Liver (tissue), 9 donors: ENCODE data around the gene GATA5. TPM values are rescaled to one million over a fixed set of nuclear protein-coding genes. Genes with fewer than 3 reads are reported as not detected.

ENCODE experiments used
- DNase-seq: peaks from one replicate; pipeline ENCODE4 v3.0.0-alpha.2; 2017; ENCODE audit warnings: low spot score
- H3K27ac ChIP-seq, 2 donors: one replicate each; pipeline ENCODE4 v1.7.0; 2013; ENCODE audit warnings: inconsistent platforms in 2 of 2, low read length in 2 of 2, control low read depth in 1 of 2, low read depth in 1 of 2, mild to moderate bottlenecking in 1 of 2
- H3K27me3 ChIP-seq, 4 donors: one replicate each; pipeline versions ENCODE4 v1.6.1 to v1.7.0; 2013; ENCODE audit warnings: low read length in 3 of 4, inconsistent platforms in 1 of 4, mild to moderate bottlenecking in 1 of 4, moderate library complexity in 1 of 4; ENCODE audit not compliant: control insufficient read depth in 4 of 4, insufficient read depth in 4 of 4
- H3K36me3 ChIP-seq, 4 donors: one replicate each; pipeline versions ENCODE4 v1.6.1 to v1.7.0; 2013; ENCODE audit warnings: low read length in 3 of 4, mild to moderate bottlenecking in 3 of 4, low read depth in 1 of 4, moderate library complexity in 1 of 4; ENCODE audit not compliant: control insufficient read depth in 4 of 4, insufficient read depth in 3 of 4
- H3K4me1 ChIP-seq, 4 donors: one replicate each; pipeline versions ENCODE4 v1.6.1 to v1.7.0; 2013; ENCODE audit warnings: low read length in 3 of 4, mild to moderate bottlenecking in 3 of 4, moderate library complexity in 1 of 4; ENCODE audit not compliant: control insufficient read depth in 4 of 4, insufficient read depth in 4 of 4
- H3K4me3 ChIP-seq, 3 donors: one replicate each; pipeline versions ENCODE4 v1.6.1 to v1.7.0; 2013; ENCODE audit warnings: low read length in 3 of 3, control low read depth in 1 of 3, low read depth in 1 of 3, mild to moderate bottlenecking in 1 of 3
- H3K9ac ChIP-seq, 2 donors: one replicate each; pipeline ENCODE4 v1.7.0; 2013; ENCODE audit warnings: low read length in 2 of 2, mild to moderate bottlenecking in 2 of 2, moderate library complexity in 2 of 2, control low read depth in 1 of 2, low read depth in 1 of 2
- H3K9me3 ChIP-seq, 4 donors: one replicate each; pipeline versions ENCODE4 v1.6.1 to v1.7.0; 2013; ENCODE audit warnings: low read length in 3 of 4; ENCODE audit not compliant: control insufficient read depth in 4 of 4
- FOXA1 ChIP-seq: IDR thresholded peaks from 2 replicates; pipeline ENCODE4 v1.6.1; 2016; ENCODE audit warnings: antibody characterized with exemption
- FOXA2 ChIP-seq: IDR thresholded peaks from 2 replicates; pipeline ENCODE4 v1.6.1; 2016; ENCODE audit warnings: antibody characterized with exemption
- HNF4A ChIP-seq, 2 donors: conservative IDR thresholded peaks; 2 replicates each; pipeline ENCODE4 v1.6.1; 2016; ENCODE audit warnings: antibody characterized with exemption in 2 of 2, mild to moderate bottlenecking in 2 of 2
- HNF4G ChIP-seq: IDR thresholded peaks from 2 replicates; pipeline ENCODE4 v1.6.1; 2016; ENCODE audit warnings: antibody characterized with exemption
- JUND ChIP-seq, 2 donors: IDR thresholded peaks; 2 replicates each; pipeline ENCODE4 v1.6.1; 2016; ENCODE audit warnings: antibody characterized with exemption in 2 of 2
- RAD21 ChIP-seq, 2 donors: IDR thresholded peaks; 2 replicates each; pipeline ENCODE4 v1.6.1; 2016; ENCODE audit warnings: antibody characterized with exemption in 2 of 2, mild to moderate bottlenecking in 2 of 2
- RXRA ChIP-seq, 2 donors: IDR thresholded peaks; 2 replicates each; pipeline ENCODE4 v1.6.1; 2017 to 2018; ENCODE audit warnings: antibody characterized with exemption in 2 of 2, mild to moderate bottlenecking in 1 of 2
- SP1 ChIP-seq: IDR thresholded peaks from 2 replicates; pipeline ENCODE4 v1.6.1; 2018; ENCODE audit warnings: antibody characterized with exemption, mild to moderate bottlenecking
- YY1 ChIP-seq: IDR thresholded peaks from 2 replicates; pipeline ENCODE4 v1.6.1; 2016; ENCODE audit warnings: antibody characterized with exemption, mild to moderate bottlenecking
- WGBS: extraction: QIAGEN DNeasy Blood & Tissue Kit; methylation state at CpG from one replicate; pipeline ENCODE4 v1.1.7; 2013; 5-methylcytosine and 5-hydroxymethylcytosine counted together
- polyA plus RNA-seq, 2 donors: library from polyadenylated mRNA; stranded (reverse) in 1 of 2; unstranded in 1 of 2; fragments of 200-250 nt in 1 of 2; fragments of >200 nt in 1 of 2; fragmentation: Nextera tagmentation in 1 of 2; extraction: Ambion mirVana in 1 of 2; gene quantifications; one replicate each; pipeline versions ENCODE4 v1.2.1 to v1.2.3, GENCODE V29; 2013 to 2015
- total RNA-seq, 2 donors: library from RNA; depleted of rRNA; stranded (reverse); fragments of >200 nt; gene quantifications; one replicate each; pipeline ENCODE4 v1.2.3, GENCODE V29; 2014
- TF ChIP-seq, protein P1 (sequence below): fragments of 150-350 bp; IDR thresholded peaks from 2 replicates; pipeline ENCODE4 v1.5.1; 2017; ENCODE audit warnings: improper control_type of control experiment, low read depth, low read length; ENCODE audit not compliant: missing input control
- TF ChIP-seq, protein P2 (sequence below): IDR thresholded peaks from 2 replicates; pipeline ENCODE4 v1.6.1; 2016; ENCODE audit warnings: antibody characterized with exemption
- TF ChIP-seq, protein P3 (sequence below): IDR thresholded peaks from 2 replicates; pipeline ENCODE4 v1.6.1; 2016; ENCODE audit warnings: antibody characterized with exemption, mild to moderate bottlenecking
- TF ChIP-seq, protein P4 (sequence below): IDR thresholded peaks from 2 replicates; pipeline ENCODE4 v1.6.1; 2016; ENCODE audit warnings: antibody characterized with exemption
- donor health status: healthy.
- donor health status: healthy.
- donor health status: healthy.
- donor health status: healthy.
- donor health status: healthy.

Gene GATA5
- total and polyA plus RNA-seq, 4 donors: 0.25 to 6.1 (median 0.34) TPM

DNA sequence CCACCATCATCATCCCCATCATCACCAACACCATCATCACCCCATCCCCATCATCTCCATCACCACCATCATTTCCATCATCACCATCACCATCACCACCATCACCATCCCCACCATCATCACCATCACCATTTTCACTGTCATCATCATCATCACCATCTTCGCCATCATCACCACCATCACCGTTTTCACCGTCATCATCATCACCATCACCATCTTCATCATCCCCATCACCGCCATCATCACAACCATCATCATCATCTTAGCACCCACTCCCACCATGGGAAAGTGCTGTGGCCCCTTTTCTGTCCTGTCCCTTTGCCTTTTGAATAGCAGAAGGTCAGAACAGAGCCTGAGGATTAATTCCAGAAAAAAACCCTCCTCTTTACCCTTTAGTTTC lies 28.5 kb upstream of the GATA5 start:
- no peaks in the 10 kb centered on the region for H3K9me3 ChIP-seq
- no peak overlapping the region for H3K4me3 ChIP-seq
- no peak overlapping the region for H3K9ac ChIP-seq
- peaks cover 0 to 2% (median 0%) of the 10 kb centered on the region in 4 donors for H3K27me3 ChIP-seq
- DNase-seq: no peak
- TF ChIP-seq, protein P1, sequence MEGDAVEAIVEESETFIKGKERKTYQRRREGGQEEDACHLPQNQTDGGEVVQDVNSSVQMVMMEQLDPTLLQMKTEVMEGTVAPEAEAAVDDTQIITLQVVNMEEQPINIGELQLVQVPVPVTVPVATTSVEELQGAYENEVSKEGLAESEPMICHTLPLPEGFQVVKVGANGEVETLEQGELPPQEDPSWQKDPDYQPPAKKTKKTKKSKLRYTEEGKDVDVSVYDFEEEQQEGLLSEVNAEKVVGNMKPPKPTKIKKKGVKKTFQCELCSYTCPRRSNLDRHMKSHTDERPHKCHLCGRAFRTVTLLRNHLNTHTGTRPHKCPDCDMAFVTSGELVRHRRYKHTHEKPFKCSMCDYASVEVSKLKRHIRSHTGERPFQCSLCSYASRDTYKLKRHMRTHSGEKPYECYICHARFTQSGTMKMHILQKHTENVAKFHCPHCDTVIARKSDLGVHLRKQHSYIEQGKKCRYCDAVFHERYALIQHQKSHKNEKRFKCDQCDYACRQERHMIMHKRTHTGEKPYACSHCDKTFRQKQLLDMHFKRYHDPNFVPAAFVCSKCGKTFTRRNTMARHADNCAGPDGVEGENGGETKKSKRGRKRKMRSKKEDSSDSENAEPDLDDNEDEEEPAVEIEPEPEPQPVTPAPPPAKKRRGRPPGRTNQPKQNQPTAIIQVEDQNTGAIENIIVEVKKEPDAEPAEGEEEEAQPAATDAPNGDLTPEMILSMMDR: no peak
- TF ChIP-seq SP1 (no peak), HNF4A (conservative IDR thresholded peaks at IDR 0.05) (no peak), JUND (IDR thresholded peaks at IDR 0.05) (no peak), HNF4G (no peak), RAD21 (IDR thresholded peaks at IDR 0.05) (no peak), RXRA (IDR thresholded peaks at IDR 0.05) (no peak), YY1 (no peak), FOXA1 (no peak), FOXA2 (no peak)
- TF ChIP-seq, protein P2, sequence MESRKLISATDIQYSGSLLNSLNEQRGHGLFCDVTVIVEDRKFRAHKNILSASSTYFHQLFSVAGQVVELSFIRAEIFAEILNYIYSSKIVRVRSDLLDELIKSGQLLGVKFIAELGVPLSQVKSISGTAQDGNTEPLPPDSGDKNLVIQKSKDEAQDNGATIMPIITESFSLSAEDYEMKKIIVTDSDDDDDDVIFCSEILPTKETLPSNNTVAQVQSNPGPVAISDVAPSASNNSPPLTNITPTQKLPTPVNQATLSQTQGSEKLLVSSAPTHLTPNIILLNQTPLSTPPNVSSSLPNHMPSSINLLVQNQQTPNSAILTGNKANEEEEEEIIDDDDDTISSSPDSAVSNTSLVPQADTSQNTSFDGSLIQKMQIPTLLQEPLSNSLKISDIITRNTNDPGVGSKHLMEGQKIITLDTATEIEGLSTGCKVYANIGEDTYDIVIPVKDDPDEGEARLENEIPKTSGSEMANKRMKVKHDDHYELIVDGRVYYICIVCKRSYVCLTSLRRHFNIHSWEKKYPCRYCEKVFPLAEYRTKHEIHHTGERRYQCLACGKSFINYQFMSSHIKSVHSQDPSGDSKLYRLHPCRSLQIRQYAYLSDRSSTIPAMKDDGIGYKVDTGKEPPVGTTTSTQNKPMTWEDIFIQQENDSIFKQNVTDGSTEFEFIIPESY: no peak
- WGBS: 83% methylated on average over 4 of the region's 4 CpGs
- H3K27ac ChIP-seq: no peak overlapping the region
- peaks cover 0 to 3% (median 0%) of the 10 kb centered on the region in 4 donors for H3K4me1 ChIP-seq
- H3K36me3 ChIP-seq: no peaks in the 10 kb centered on the region

DNA sequence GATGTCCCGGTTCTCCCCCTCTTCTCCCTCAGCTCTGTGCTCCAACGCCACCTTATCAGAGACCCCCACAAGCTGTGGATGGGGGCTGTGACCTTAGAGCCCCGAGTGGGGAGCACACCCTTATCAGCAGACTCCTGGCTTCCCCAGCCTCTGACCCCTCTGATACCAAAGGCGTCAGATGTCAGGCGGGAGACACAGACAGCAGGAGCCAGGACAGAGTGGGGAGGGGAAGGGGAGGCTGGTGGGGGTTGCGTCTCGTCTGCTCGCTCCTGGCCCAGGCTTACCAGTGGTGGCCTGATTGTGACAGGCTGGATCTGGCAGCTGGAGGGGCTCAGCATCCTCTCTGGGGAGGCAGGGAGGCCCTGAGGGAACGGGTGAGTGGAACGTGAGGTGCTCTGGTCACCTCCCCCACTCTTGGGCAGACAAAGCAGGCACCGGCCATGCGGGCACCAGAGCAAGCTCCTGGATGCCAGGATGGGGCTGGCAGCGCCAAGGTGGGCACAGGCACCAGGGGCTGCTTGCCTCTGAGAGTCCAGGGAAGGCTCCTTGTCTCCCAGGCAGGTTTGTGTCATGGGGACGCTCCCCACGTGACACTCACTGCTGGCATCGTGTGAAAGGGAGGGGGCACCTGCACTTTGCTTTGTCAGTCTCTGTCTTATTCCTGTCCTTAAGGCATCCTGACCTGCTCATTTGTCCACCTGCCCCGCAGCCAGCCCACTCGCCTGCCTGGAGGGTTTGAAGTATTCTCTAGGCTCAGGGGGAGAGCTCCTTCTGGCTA lies 27.8 kb upstream of the GATA5 start:
- Histone ChIP-seq H3K36me3 (no peaks in the 10 kb centered on the region), H3K9ac (no peak overlapping the region), H3K4me3 (no peak overlapping the region), H3K9me3 (no peaks in the 10 kb centered on the region), H3K4me1 (peaks cover 0 to 3% (median 0%) of the 10 kb centered on the region in 4 donors), H3K27ac (no peak overlapping the region), H3K27me3 (peaks cover 0 to 3% (median under 1%) of the 10 kb centered on the region in 4 donors)
- 32% methylated on average over 18 of the region's 18 CpGs for WGBS
- TF ChIP-seq, protein P1: no peak
- TF ChIP-seq, protein P3, sequence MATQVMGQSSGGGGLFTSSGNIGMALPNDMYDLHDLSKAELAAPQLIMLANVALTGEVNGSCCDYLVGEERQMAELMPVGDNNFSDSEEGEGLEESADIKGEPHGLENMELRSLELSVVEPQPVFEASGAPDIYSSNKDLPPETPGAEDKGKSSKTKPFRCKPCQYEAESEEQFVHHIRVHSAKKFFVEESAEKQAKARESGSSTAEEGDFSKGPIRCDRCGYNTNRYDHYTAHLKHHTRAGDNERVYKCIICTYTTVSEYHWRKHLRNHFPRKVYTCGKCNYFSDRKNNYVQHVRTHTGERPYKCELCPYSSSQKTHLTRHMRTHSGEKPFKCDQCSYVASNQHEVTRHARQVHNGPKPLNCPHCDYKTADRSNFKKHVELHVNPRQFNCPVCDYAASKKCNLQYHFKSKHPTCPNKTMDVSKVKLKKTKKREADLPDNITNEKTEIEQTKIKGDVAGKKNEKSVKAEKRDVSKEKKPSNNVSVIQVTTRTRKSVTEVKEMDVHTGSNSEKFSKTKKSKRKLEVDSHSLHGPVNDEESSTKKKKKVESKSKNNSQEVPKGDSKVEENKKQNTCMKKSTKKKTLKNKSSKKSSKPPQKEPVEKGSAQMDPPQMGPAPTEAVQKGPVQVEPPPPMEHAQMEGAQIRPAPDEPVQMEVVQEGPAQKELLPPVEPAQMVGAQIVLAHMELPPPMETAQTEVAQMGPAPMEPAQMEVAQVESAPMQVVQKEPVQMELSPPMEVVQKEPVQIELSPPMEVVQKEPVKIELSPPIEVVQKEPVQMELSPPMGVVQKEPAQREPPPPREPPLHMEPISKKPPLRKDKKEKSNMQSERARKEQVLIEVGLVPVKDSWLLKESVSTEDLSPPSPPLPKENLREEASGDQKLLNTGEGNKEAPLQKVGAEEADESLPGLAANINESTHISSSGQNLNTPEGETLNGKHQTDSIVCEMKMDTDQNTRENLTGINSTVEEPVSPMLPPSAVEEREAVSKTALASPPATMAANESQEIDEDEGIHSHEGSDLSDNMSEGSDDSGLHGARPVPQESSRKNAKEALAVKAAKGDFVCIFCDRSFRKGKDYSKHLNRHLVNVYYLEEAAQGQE: no peak
- no peak for TF ChIP-seq HNF4G
- TF ChIP-seq JUND (IDR thresholded peaks at IDR 0.05): no peak
- TF ChIP-seq, protein P4, sequence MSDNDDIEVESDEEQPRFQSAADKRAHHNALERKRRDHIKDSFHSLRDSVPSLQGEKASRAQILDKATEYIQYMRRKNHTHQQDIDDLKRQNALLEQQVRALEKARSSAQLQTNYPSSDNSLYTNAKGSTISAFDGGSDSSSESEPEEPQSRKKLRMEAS: no peak
- no peak for TF ChIP-seq HNF4A (conservative IDR thresholded peaks at IDR 0.05)
- TF ChIP-seq, protein P2: no peak
- no peak for DNase-seq
